ENCODE data around the gene TSPAN2.

DNA sequence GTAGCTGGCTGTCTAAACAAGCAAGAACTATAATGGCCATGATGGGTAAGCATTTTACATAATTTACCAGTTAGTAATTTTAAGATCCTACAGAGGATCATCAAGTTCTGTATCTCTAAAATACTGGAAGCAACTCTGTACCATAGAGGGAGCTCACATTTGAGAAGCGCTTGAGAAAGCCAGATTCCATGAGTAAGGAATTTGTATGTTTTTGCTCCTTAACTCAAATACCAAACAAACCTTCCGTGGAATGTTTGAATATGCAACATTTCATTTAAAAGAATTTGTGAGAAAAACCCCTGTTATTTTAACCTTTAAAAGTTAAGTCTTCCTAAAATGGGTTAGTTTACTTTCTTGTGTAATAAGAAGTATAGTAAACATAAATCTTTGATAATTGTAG, 57.7 kb downstream of the TSPAN2 start:
- TF ChIP-seq, protein P1, sequence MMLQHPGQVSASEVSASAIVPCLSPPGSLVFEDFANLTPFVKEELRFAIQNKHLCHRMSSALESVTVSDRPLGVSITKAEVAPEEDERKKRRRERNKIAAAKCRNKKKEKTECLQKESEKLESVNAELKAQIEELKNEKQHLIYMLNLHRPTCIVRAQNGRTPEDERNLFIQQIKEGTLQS (IDR thresholded peaks at IDR 0.05), result no peak
- TF ChIP-seq, protein P2, sequence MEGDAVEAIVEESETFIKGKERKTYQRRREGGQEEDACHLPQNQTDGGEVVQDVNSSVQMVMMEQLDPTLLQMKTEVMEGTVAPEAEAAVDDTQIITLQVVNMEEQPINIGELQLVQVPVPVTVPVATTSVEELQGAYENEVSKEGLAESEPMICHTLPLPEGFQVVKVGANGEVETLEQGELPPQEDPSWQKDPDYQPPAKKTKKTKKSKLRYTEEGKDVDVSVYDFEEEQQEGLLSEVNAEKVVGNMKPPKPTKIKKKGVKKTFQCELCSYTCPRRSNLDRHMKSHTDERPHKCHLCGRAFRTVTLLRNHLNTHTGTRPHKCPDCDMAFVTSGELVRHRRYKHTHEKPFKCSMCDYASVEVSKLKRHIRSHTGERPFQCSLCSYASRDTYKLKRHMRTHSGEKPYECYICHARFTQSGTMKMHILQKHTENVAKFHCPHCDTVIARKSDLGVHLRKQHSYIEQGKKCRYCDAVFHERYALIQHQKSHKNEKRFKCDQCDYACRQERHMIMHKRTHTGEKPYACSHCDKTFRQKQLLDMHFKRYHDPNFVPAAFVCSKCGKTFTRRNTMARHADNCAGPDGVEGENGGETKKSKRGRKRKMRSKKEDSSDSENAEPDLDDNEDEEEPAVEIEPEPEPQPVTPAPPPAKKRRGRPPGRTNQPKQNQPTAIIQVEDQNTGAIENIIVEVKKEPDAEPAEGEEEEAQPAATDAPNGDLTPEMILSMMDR (IDR thresholded peaks at IDR 0.05; ENCODE audit: low read depth, low read length, missing input control), result no peak
- TF ChIP-seq, protein P3, sequence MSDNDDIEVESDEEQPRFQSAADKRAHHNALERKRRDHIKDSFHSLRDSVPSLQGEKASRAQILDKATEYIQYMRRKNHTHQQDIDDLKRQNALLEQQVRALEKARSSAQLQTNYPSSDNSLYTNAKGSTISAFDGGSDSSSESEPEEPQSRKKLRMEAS (IDR thresholded peaks at IDR 0.05), result no peak
- TF ChIP-seq, protein P4, sequence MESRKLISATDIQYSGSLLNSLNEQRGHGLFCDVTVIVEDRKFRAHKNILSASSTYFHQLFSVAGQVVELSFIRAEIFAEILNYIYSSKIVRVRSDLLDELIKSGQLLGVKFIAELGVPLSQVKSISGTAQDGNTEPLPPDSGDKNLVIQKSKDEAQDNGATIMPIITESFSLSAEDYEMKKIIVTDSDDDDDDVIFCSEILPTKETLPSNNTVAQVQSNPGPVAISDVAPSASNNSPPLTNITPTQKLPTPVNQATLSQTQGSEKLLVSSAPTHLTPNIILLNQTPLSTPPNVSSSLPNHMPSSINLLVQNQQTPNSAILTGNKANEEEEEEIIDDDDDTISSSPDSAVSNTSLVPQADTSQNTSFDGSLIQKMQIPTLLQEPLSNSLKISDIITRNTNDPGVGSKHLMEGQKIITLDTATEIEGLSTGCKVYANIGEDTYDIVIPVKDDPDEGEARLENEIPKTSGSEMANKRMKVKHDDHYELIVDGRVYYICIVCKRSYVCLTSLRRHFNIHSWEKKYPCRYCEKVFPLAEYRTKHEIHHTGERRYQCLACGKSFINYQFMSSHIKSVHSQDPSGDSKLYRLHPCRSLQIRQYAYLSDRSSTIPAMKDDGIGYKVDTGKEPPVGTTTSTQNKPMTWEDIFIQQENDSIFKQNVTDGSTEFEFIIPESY (IDR thresholded peaks at IDR 0.05), result no peak
- TF ChIP-seq RXRA (IDR thresholded peaks at IDR 0.05) (no peak), RAD21 (IDR thresholded peaks at IDR 0.05) (no peak), SP1 (IDR thresholded peaks at IDR 0.05) (no peak), NR2F2 (IDR thresholded peaks at IDR 0.05) (no peak), GABPA (IDR thresholded peaks at IDR 0.05 in 1 of 2, conservative IDR thresholded peaks at IDR 0.05 in 1 of 2) (no peak), FOXA1 (IDR thresholded peaks at IDR 0.05) (no peak)

Data from liver (tissue), 3 donors.